Liver (tissue), 9 donors: ENCODE data around the gene TXNRD2. TPM values are rescaled to one million over a fixed set of nuclear protein-coding genes. Genes with fewer than 3 reads are reported as not detected.
A peak's percentile ranks its signal among the peaks of the same experiment; 100 is the strongest.

Experiments used
- DNase-seq: peaks from one replicate; pipeline ENCODE4 v3.0.0-alpha.2; 2017; ENCODE audit warnings: low spot score
- H3K27ac ChIP-seq, 2 donors: one replicate each; pipeline ENCODE4 v1.7.0; 2013; ENCODE audit warnings: inconsistent platforms in 2 of 2, low read length in 2 of 2, control low read depth in 1 of 2, low read depth in 1 of 2, mild to moderate bottlenecking in 1 of 2
- H3K27me3 ChIP-seq, 4 donors: one replicate each; pipeline versions ENCODE4 v1.6.1 to v1.7.0; 2013; ENCODE audit warnings: low read length in 3 of 4, inconsistent platforms in 1 of 4, mild to moderate bottlenecking in 1 of 4, moderate library complexity in 1 of 4; ENCODE audit not compliant: control insufficient read depth in 4 of 4, insufficient read depth in 4 of 4
- H3K36me3 ChIP-seq, 4 donors: one replicate each; pipeline versions ENCODE4 v1.6.1 to v1.7.0; 2013; ENCODE audit warnings: low read length in 3 of 4, mild to moderate bottlenecking in 3 of 4, low read depth in 1 of 4, moderate library complexity in 1 of 4; ENCODE audit not compliant: control insufficient read depth in 4 of 4, insufficient read depth in 3 of 4
- H3K4me1 ChIP-seq, 4 donors: one replicate each; pipeline versions ENCODE4 v1.6.1 to v1.7.0; 2013; ENCODE audit warnings: low read length in 3 of 4, mild to moderate bottlenecking in 3 of 4, moderate library complexity in 1 of 4; ENCODE audit not compliant: control insufficient read depth in 4 of 4, insufficient read depth in 4 of 4
- H3K4me3 ChIP-seq, 3 donors: one replicate each; pipeline versions ENCODE4 v1.6.1 to v1.7.0; 2013; ENCODE audit warnings: low read length in 3 of 3, control low read depth in 1 of 3, low read depth in 1 of 3, mild to moderate bottlenecking in 1 of 3
- H3K9ac ChIP-seq, 2 donors: one replicate each; pipeline ENCODE4 v1.7.0; 2013; ENCODE audit warnings: low read length in 2 of 2, mild to moderate bottlenecking in 2 of 2, moderate library complexity in 2 of 2, control low read depth in 1 of 2, low read depth in 1 of 2
- H3K9me3 ChIP-seq, 4 donors: one replicate each; pipeline versions ENCODE4 v1.6.1 to v1.7.0; 2013; ENCODE audit warnings: low read length in 3 of 4; ENCODE audit not compliant: control insufficient read depth in 4 of 4
- CTCF ChIP-seq: fragments of 150-350 bp; IDR thresholded peaks from 2 replicates; pipeline ENCODE4 v1.5.1; 2017; ENCODE audit warnings: improper control_type of control experiment, low read depth, low read length; ENCODE audit not compliant: missing input control
- EGR1 ChIP-seq, 2 donors: IDR thresholded peaks; 2 replicates each; pipeline ENCODE4 v1.6.1; 2016 to 2018; ENCODE audit warnings: antibody characterized with exemption in 2 of 2, low read depth in 2 of 2
- FOXA2 ChIP-seq: IDR thresholded peaks from 2 replicates; pipeline ENCODE4 v1.6.1; 2016; ENCODE audit warnings: antibody characterized with exemption
- GABPA ChIP-seq, 2 donors: IDR thresholded peaks in 1 of 2; conservative IDR thresholded peaks in 1 of 2; 2 replicates each; pipeline ENCODE4 v1.6.1; 2016; ENCODE audit warnings: antibody characterized with exemption in 2 of 2, mild to moderate bottlenecking in 1 of 2, moderate library complexity in 1 of 2
- HNF4A ChIP-seq, 2 donors: conservative IDR thresholded peaks; 2 replicates each; pipeline ENCODE4 v1.6.1; 2016; ENCODE audit warnings: antibody characterized with exemption in 2 of 2, mild to moderate bottlenecking in 2 of 2
- NR2F2 ChIP-seq: IDR thresholded peaks from 2 replicates; pipeline ENCODE4 v1.6.1; 2016; ENCODE audit warnings: antibody characterized with exemption
- SP1 ChIP-seq: IDR thresholded peaks from 2 replicates; pipeline ENCODE4 v1.6.1; 2018; ENCODE audit warnings: antibody characterized with exemption, mild to moderate bottlenecking
- TAF1 ChIP-seq: conservative IDR thresholded peaks from 2 replicates; pipeline ENCODE4 v1.6.1; 2016; ENCODE audit warnings: antibody characterized with exemption, mild to moderate bottlenecking
- WGBS: extraction: QIAGEN DNeasy Blood & Tissue Kit; methylation state at CpG from one replicate; pipeline ENCODE4 v1.1.7; 2013; 5-methylcytosine and 5-hydroxymethylcytosine counted together
- polyA plus RNA-seq, 2 donors: library from polyadenylated mRNA; stranded (reverse) in 1 of 2; unstranded in 1 of 2; fragments of 200-250 nt in 1 of 2; fragments of >200 nt in 1 of 2; fragmentation: Nextera tagmentation in 1 of 2; extraction: Ambion mirVana in 1 of 2; gene quantifications; one replicate each; pipeline versions ENCODE4 v1.2.1 to v1.2.3, GENCODE V29; 2013 to 2015
- total RNA-seq, 2 donors: library from RNA; depleted of rRNA; stranded (reverse); fragments of >200 nt; gene quantifications; one replicate each; pipeline ENCODE4 v1.2.3, GENCODE V29; 2014
- TF ChIP-seq, protein P1 (sequence below): IDR thresholded peaks from 2 replicates; pipeline ENCODE4 v1.6.1; 2016; ENCODE audit warnings: antibody characterized with exemption
- TF ChIP-seq, protein P2 (sequence below): IDR thresholded peaks from 2 replicates; pipeline ENCODE4 v1.6.1; 2016; ENCODE audit warnings: antibody characterized with exemption, mild to moderate bottlenecking
- donor health status: healthy.
- donor health status: healthy.
- donor health status: healthy.
- donor health status: healthy.
- donor health status: healthy.

Gene TXNRD2
- total and polyA plus RNA-seq, 4 donors = 22.2 to 41.3 (median 33.6) TPM

GRCh38 chr22:19987394-19988306 is 46.0 kb upstream of the TXNRD2 start:
- TF ChIP-seq CTCF = no peak
- TF ChIP-seq, protein P1, sequence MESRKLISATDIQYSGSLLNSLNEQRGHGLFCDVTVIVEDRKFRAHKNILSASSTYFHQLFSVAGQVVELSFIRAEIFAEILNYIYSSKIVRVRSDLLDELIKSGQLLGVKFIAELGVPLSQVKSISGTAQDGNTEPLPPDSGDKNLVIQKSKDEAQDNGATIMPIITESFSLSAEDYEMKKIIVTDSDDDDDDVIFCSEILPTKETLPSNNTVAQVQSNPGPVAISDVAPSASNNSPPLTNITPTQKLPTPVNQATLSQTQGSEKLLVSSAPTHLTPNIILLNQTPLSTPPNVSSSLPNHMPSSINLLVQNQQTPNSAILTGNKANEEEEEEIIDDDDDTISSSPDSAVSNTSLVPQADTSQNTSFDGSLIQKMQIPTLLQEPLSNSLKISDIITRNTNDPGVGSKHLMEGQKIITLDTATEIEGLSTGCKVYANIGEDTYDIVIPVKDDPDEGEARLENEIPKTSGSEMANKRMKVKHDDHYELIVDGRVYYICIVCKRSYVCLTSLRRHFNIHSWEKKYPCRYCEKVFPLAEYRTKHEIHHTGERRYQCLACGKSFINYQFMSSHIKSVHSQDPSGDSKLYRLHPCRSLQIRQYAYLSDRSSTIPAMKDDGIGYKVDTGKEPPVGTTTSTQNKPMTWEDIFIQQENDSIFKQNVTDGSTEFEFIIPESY = no peak
- no peak overlapping the region for H3K9ac ChIP-seq
- 71% methylated on average over 24 of the region's 24 CpGs for WGBS

GRCh38 chr22:19986410-19987341 is 45.1 kb upstream of the TXNRD2 start:
- TF ChIP-seq TAF1 = no peak
- TF ChIP-seq NR2F2 = no peak
- TF ChIP-seq EGR1 (IDR thresholded peaks at IDR 0.05; ENCODE audit: low read depth in 2 of 2) = peak in 1 of 2 donors; percentile 59
- H3K27ac ChIP-seq = peak overlapping the region; percentile 28 to 49
- H3K9me3 ChIP-seq = no peaks in the 10 kb centered on the region
- H3K9ac ChIP-seq = peak overlapping the region in 1 of 2 donors; percentile 20
- H3K4me1 ChIP-seq = peaks cover 2 to 26% (median 14%) of the 10 kb centered on the region in 4 donors
- peak overlapping the region in 2 of 3 donors; percentile 53 to 72 for H3K4me3 ChIP-seq
- peaks cover 0 to under 1% (median 0%) of the 10 kb centered on the region in 4 donors for H3K36me3 ChIP-seq
- H3K27me3 ChIP-seq = no peaks in the 10 kb centered on the region
- DNase-seq = peak; percentile 78
- 9% methylated on average over 76 of the region's 76 CpGs for WGBS

More at GRCh38 chr22:19987394-19988306, 46.0 kb upstream of the TXNRD2 start:
- Histone ChIP-seq H3K9me3 (no peaks in the 10 kb centered on the region), H3K36me3 (no peaks in the 10 kb centered on the region), H3K27me3 (no peaks in the 10 kb centered on the region), H3K27ac (peak overlapping the region; percentile 14 to 51), H3K4me1 (peaks cover 3 to 33% (median 18%) of the 10 kb centered on the region in 4 donors), H3K4me3 (no peak overlapping the region)
- DNase-seq = no peak

GRCh38 chr22:19986011-19986409 is 44.4 kb upstream of the TXNRD2 start:
- no peaks in the 10 kb centered on the region for H3K9me3 ChIP-seq
- no peak overlapping the region for H3K27ac ChIP-seq
- H3K27me3 ChIP-seq = no peaks in the 10 kb centered on the region
- WGBS = 78% methylated on average over 2 of the region's 2 CpGs
- peaks cover 2 to 23% (median 11%) of the 10 kb centered on the region in 4 donors for H3K4me1 ChIP-seq
- TF ChIP-seq GABPA (IDR thresholded peaks at IDR 0.05 in 1 of 2, conservative IDR thresholded peaks at IDR 0.05 in 1 of 2) (no peak), FOXA2 (no peak), SP1 (no peak), TAF1 (no peak), NR2F2 (no peak), CTCF (no peak), HNF4A (conservative IDR thresholded peaks at IDR 0.05) (no peak)
- TF ChIP-seq, protein P2, sequence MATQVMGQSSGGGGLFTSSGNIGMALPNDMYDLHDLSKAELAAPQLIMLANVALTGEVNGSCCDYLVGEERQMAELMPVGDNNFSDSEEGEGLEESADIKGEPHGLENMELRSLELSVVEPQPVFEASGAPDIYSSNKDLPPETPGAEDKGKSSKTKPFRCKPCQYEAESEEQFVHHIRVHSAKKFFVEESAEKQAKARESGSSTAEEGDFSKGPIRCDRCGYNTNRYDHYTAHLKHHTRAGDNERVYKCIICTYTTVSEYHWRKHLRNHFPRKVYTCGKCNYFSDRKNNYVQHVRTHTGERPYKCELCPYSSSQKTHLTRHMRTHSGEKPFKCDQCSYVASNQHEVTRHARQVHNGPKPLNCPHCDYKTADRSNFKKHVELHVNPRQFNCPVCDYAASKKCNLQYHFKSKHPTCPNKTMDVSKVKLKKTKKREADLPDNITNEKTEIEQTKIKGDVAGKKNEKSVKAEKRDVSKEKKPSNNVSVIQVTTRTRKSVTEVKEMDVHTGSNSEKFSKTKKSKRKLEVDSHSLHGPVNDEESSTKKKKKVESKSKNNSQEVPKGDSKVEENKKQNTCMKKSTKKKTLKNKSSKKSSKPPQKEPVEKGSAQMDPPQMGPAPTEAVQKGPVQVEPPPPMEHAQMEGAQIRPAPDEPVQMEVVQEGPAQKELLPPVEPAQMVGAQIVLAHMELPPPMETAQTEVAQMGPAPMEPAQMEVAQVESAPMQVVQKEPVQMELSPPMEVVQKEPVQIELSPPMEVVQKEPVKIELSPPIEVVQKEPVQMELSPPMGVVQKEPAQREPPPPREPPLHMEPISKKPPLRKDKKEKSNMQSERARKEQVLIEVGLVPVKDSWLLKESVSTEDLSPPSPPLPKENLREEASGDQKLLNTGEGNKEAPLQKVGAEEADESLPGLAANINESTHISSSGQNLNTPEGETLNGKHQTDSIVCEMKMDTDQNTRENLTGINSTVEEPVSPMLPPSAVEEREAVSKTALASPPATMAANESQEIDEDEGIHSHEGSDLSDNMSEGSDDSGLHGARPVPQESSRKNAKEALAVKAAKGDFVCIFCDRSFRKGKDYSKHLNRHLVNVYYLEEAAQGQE = no peak
- no peak overlapping the region for H3K4me3 ChIP-seq
- DNase-seq = no peak
- H3K9ac ChIP-seq = peak overlapping the region in 1 of 2 donors; percentile 20
- peaks cover 0 to 6% (median 0%) of the 10 kb centered on the region in 4 donors for H3K36me3 ChIP-seq
